KMS-11 (cell line): ENCODE measurements around the gene NUDT13.

Experiments
- H2AFZ ChIP-seq: fragments of 200-600 bp; sonication (generic); 2 replicates; pipeline ENCODE4 v1.6.1; 2016; ENCODE audit warnings: antibody characterized with exemption, mixed run types, low read depth
- H3K27ac ChIP-seq: fragments of 200-600 bp; sonication (generic); 2 replicates; pipeline ENCODE4 v1.6.1; 2016; ENCODE audit warnings: mild to moderate bottlenecking, mixed run types
- H3K27me3 ChIP-seq: fragments of 200-600 bp; sonication (generic); 2 replicates; pipeline ENCODE4 v1.6.1; 2017; ENCODE audit warnings: mild to moderate bottlenecking, low read depth, mixed run types, moderate library complexity; ENCODE audit not compliant: insufficient read depth
- H3K36me3 ChIP-seq: fragments of 200-600 bp; sonication (generic); 2 replicates; pipeline ENCODE4 v1.6.1; 2017; ENCODE audit warnings: mild to moderate bottlenecking, mixed run types; ENCODE audit not compliant: insufficient read depth
- H3K4me1 ChIP-seq: fragments of 200-600 bp; sonication (generic); 2 replicates; pipeline ENCODE4 v1.6.1; 2016; ENCODE audit warnings: mild to moderate bottlenecking, low read depth, mixed run types; ENCODE audit not compliant: poor library complexity, severe bottlenecking
- H3K4me2 ChIP-seq: fragments of 200-600 bp; sonication (generic); 2 replicates; pipeline ENCODE4 v1.7.0; 2016; ENCODE audit warnings: mild to moderate bottlenecking, mixed run types
- H3K4me3 ChIP-seq: fragments of 200-600 bp; sonication (generic); IDR thresholded peaks from 2 replicates; pipeline ENCODE4 v1.6.1; 2017; ENCODE audit warnings: low read depth, low read length, mixed read lengths; ENCODE audit not compliant: insufficient read depth
- H3K79me2 ChIP-seq: fragments of 200-600 bp; sonication (generic); 2 replicates; pipeline ENCODE4 v1.6.1; 2016; ENCODE audit warnings: low read depth, mixed run types; ENCODE audit not compliant: insufficient read depth
- H3K9ac ChIP-seq: fragments of 200-600 bp; sonication (generic); 2 replicates; pipeline ENCODE4 v1.6.1; 2016; ENCODE audit warnings: mild to moderate bottlenecking, mixed run types
- H4K20me1 ChIP-seq: fragments of 200-600 bp; sonication (generic); 2 replicates; pipeline ENCODE4 v1.6.1; 2016; ENCODE audit warnings: mild to moderate bottlenecking, mixed run types; ENCODE audit not compliant: insufficient read depth
- CTCF ChIP-seq: fragments of 200-600 bp; sonication (generic); conservative IDR thresholded peaks from 2 replicates; pipeline ENCODE4 v1.6.1; 2017; ENCODE audit warnings: low read depth, mild to moderate bottlenecking, antibody characterized with exemption, low read length, moderate library complexity, mixed read lengths

Gene NUDT13

DNA sequence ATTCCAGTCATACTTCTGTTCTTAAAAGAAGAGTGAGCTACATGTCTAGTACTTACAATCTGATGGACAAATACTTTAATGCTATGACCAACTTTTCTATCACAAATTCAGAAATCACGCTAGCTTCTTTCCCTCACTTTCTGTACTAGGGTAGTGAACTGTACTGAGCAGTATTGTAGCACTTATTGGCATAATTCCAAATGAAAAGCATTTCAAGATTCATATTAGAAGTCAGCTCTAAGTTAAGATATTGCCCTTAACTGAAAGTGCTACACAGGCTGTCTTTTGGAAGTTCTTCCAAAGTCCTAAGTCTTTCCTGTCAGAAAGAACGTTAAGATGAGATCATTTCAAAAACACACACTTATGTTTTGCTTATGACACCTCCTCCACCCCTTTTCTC is 27.0 kb upstream of the NUDT13 start:
- Histone ChIP-seq H3K36me3 (no peaks in the 10 kb centered on the region), H3K9ac (no peak overlapping the region), H4K20me1 (no peaks in the 10 kb centered on the region), H3K79me2 (no peaks in the 10 kb centered on the region), H2AFZ (no peak overlapping the region), H3K4me2 (no peak overlapping the region), H3K4me1 (peaks cover 1% of the 10 kb centered on the region), H3K4me3 (no peak overlapping the region), H3K27me3 (no peaks in the 10 kb centered on the region), H3K27ac (no peak overlapping the region)
- no peak for TF ChIP-seq CTCF

GRCh38 chr10:73084209-73084608 is 26.0 kb upstream of the NUDT13 start:
- Histone ChIP-seq H3K36me3 (no peaks in the 10 kb centered on the region), H3K4me1 (peaks cover 11% of the 10 kb centered on the region), H4K20me1 (no peaks in the 10 kb centered on the region), H3K4me2 (no peak overlapping the region), H3K9ac (no peak overlapping the region), H3K4me3 (no peak overlapping the region), H2AFZ (no peak overlapping the region), H3K27ac (no peak overlapping the region), H3K79me2 (no peaks in the 10 kb centered on the region), H3K27me3 (no peaks in the 10 kb centered on the region)
- no peak for TF ChIP-seq CTCF

DNA sequence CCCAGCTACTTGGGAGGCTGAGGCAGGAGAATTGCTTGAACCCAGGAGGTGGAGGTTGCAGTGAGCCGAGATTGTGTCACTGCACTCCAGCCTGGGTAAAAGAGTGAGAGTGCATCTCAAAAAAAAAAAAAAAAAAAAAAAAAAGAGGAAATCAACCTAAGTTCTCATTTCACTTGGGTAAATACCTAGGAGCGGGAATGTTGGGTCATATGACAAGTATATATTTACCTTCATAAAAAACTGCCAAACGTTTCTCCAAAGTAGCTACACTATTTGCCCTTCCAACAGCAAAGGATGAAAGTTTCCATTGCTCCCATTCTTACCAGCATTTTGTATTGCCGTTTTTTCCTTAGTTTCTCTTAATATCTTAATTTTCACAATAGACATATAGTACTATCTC is 23.4 kb upstream of the NUDT13 start:
- Histone ChIP-seq H3K4me3 (no peak overlapping the region), H2AFZ (no peak overlapping the region), H3K79me2 (no peaks in the 10 kb centered on the region), H3K27ac (no peak overlapping the region), H3K4me1 (peaks cover 13% of the 10 kb centered on the region), H3K36me3 (no peaks in the 10 kb centered on the region), H4K20me1 (no peaks in the 10 kb centered on the region), H3K4me2 (no peak overlapping the region), H3K27me3 (no peaks in the 10 kb centered on the region), H3K9ac (no peak overlapping the region)
- no peak for TF ChIP-seq CTCF

GRCh38 chr10:73088304-73088703 is 22.0 kb upstream of the NUDT13 start:
- Histone ChIP-seq H3K4me1 (peaks cover 13% of the 10 kb centered on the region), H3K4me2 (no peak overlapping the region)

More at GRCh38 chr10:73088304-73088703, 22.0 kb upstream of the NUDT13 start:
- H3K4me3 ChIP-seq = no peak overlapping the region
- H3K27me3 ChIP-seq = no peaks in the 10 kb centered on the region
- H4K20me1 ChIP-seq = no peaks in the 10 kb centered on the region
- no peaks in the 10 kb centered on the region for H3K36me3 ChIP-seq
- no peak overlapping the region for H2AFZ ChIP-seq
- no peak for TF ChIP-seq CTCF
- peaks cover 6% of the 10 kb centered on the region; the same call in 1 of the 2 replicates for H3K79me2 ChIP-seq
- H3K9ac ChIP-seq = no peak overlapping the region
- H3K27ac ChIP-seq = no peak overlapping the region
